Measurements from ENCODE around the gene C1QA. TPM values are rescaled to one million over a fixed set of nuclear protein-coding genes. Genes with fewer than 3 reads are reported as not detected.
"Not testable (repeated sequence)": the region's sequence is repeated elsewhere in the genome, so short reads cannot be mapped to it uniquely, and the experiment has no call there.

C1QA gene
- total RNA-seq, 1 donor from 2014 or later = not detected

- Mint-ChIP-seq H3K27ac (ENCODE audit: unreplicated experiment) (no peak overlapping the region), H3K4me1 (peaks cover 22% of the 10 kb centered on the region), H3K4me3 (peak overlapping the region; percentile 35), H3K9me3 (no peaks in the 10 kb centered on the region), H3K36me3 (ENCODE audit: low read depth) (no peaks in the 10 kb centered on the region), H3K27me3 (ENCODE audit: low read depth) (no peaks in the 10 kb centered on the region)
- TF ChIP-seq CTCF (conservative IDR thresholded peaks at IDR 0.05) = peak; percentile 28
- DNase-seq (ENCODE audit: low read depth, low spot score) = no peak
Observed at GRCh38 chr1:22674410-22674749, 38.0 kb downstream of the C1QA start.

GRCh38 chr1:22676151-22676550, 39.7 kb downstream of the C1QA start:
- not testable (repeated sequence) for H3K27ac Mint-ChIP-seq (ENCODE audit: unreplicated experiment); DNase-seq (ENCODE audit: low read depth, low spot score); H3K4me3 Mint-ChIP-seq; H3K9me3 Mint-ChIP-seq; H3K27me3 Mint-ChIP-seq (ENCODE audit: low read depth); H3K36me3 Mint-ChIP-seq (ENCODE audit: low read depth)
- peaks cover 26% of the 10 kb centered on the region for H3K4me1 Mint-ChIP-seq

- Mint-ChIP-seq H3K4me3 (no peak overlapping the region), H3K27ac (ENCODE audit: unreplicated experiment) (no peak overlapping the region), H3K9me3 (no peaks in the 10 kb centered on the region), H3K4me1 (peaks cover 26% of the 10 kb centered on the region), H3K36me3 (ENCODE audit: low read depth) (no peaks in the 10 kb centered on the region), H3K27me3 (ENCODE audit: low read depth) (no peaks in the 10 kb centered on the region)
- DNase-seq (ENCODE audit: low read depth, low spot score) = peak; percentile 18
- no peak for TF ChIP-seq CTCF (conservative IDR thresholded peaks at IDR 0.05)
Observed at GRCh38 chr1:22676916-22677583, 40.6 kb downstream of the C1QA start.

- Mint-ChIP-seq H3K36me3 (ENCODE audit: low read depth) (no peaks in the 10 kb centered on the region), H3K27ac (ENCODE audit: unreplicated experiment) (no peak overlapping the region), H3K9me3 (no peaks in the 10 kb centered on the region), H3K4me3 (no peak overlapping the region), H3K4me1 (peaks cover 19% of the 10 kb centered on the region), H3K27me3 (ENCODE audit: low read depth) (no peaks in the 10 kb centered on the region)
- DNase-seq (ENCODE audit: low read depth, low spot score) = no peak
- TF ChIP-seq CTCF (conservative IDR thresholded peaks at IDR 0.05) = no peak
Observed at GRCh38 chr1:22677931-22678896, 41.8 kb downstream of the C1QA start.

GRCh38 chr1:22680726-22681125, 44.3 kb downstream of the C1QA start:
- Mint-ChIP-seq H3K27ac (ENCODE audit: unreplicated experiment) (no peak overlapping the region), H3K4me1 (peaks cover 27% of the 10 kb centered on the region), H3K4me3 (no peak overlapping the region), H3K27me3 (ENCODE audit: low read depth) (peaks cover 2% of the 10 kb centered on the region), H3K36me3 (ENCODE audit: low read depth) (no peaks in the 10 kb centered on the region), H3K9me3 (no peaks in the 10 kb centered on the region)
- TF ChIP-seq CTCF (conservative IDR thresholded peaks at IDR 0.05) = no peak
- DNase-seq (ENCODE audit: low read depth, low spot score) = no peak

Measured in neural crest cell (in vitro differentiated cells).